ENCODE measurements around the gene MYH11.
A peak's percentile ranks its signal among the peaks of the same experiment; 100 is the strongest.
"Not testable (repeated sequence)": the region's sequence is repeated elsewhere in the genome, so short reads cannot be mapped to it uniquely, and the experiment has no call there.

The MYH11 gene

DNA sequence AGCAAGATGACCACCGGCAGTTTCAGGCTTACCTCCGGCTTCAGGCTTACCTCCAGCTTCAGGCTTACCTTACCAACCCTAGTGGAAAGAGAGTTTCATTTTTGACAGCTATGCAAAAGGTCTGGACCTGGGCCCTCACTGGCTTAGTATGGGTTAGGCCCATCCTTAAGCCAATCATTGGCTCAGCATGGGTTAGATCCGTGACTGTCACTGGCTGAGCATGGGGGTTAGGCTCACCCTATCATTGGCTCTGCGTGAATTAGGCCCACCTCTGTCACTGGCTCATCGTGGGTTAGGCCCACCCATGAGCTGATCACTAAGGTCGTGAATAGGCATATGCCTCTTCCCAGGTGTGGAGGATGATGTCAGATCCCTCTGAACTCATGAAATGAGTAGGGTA, 198.7 kb downstream of the MYH11 start:
- TF ChIP-seq, protein P1, sequence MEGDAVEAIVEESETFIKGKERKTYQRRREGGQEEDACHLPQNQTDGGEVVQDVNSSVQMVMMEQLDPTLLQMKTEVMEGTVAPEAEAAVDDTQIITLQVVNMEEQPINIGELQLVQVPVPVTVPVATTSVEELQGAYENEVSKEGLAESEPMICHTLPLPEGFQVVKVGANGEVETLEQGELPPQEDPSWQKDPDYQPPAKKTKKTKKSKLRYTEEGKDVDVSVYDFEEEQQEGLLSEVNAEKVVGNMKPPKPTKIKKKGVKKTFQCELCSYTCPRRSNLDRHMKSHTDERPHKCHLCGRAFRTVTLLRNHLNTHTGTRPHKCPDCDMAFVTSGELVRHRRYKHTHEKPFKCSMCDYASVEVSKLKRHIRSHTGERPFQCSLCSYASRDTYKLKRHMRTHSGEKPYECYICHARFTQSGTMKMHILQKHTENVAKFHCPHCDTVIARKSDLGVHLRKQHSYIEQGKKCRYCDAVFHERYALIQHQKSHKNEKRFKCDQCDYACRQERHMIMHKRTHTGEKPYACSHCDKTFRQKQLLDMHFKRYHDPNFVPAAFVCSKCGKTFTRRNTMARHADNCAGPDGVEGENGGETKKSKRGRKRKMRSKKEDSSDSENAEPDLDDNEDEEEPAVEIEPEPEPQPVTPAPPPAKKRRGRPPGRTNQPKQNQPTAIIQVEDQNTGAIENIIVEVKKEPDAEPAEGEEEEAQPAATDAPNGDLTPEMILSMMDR (IDR thresholded peaks at IDR 0.05; ENCODE audit: low read depth, low read length) = no peak
- DNase-seq (ENCODE audit: extremely low read depth, low read depth) = no peak

DNA sequence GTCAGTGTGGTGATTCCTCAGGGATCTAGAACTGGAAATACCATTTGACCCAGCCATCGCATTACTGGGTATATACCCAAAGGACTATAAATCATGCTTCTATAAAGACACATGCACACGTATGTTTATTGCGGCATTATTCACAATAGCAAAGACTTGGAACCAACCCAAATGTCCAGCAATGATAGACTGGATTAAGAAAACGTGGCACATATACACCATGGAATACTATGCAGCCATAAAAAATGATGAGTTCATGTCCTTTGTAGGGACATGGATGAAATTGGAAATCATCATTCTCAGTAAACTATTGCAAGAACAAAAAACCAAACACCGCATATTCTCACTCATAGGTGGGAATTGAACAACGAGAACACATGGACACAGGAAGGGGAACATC, 201.3 kb downstream of the MYH11 start:
- not testable (repeated sequence) for DNase-seq (ENCODE audit: extremely low read depth, low read depth)

- no peak for DNase-seq (ENCODE audit: extremely low read depth, low read depth)
- TF ChIP-seq, protein P1 (IDR thresholded peaks at IDR 0.05; ENCODE audit: low read depth, low read length) = no peak
Observed at GRCh38 chr16:15654591-15654990, 202.2 kb downstream of the MYH11 start.

DNA sequence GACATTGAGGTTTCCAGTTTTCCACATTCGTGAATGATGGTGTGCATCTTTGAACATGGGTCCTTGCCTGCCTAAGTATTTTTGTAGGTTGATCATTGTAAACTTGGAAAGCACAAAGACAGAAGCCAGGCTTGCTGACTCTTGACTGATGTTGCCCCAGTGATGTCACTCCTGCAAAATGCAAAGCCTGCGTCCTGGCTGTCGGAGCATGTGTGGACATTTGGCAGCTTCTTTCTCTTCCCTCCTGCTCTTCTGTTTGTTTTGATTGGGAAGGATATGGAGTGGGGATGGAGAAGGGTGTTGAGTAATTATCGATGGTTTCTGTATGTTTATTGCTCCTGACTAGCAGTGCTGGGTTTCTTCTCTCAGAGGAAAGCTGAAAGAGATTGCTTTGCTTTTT, 203.6 kb downstream of the MYH11 start:
- DNase-seq (ENCODE audit: extremely low read depth, low read depth) = peak; percentile 64
- TF ChIP-seq, protein P1 (IDR thresholded peaks at IDR 0.05; ENCODE audit: low read depth, low read length) = no peak

All from AG09319 (cell line).